SKM-1 (cell line): ENCODE measurements around the gene SSRP1.
A peak's percentile ranks its signal among the peaks of the same experiment; 100 is the strongest.

ENCODE experiments used
- DNase-seq: peaks from one replicate; lab custom pipeline; 2025; ENCODE audit not compliant: unreplicated experiment; lab: John Stamatoyannopoulos, UW

SSRP1 gene

DNA sequence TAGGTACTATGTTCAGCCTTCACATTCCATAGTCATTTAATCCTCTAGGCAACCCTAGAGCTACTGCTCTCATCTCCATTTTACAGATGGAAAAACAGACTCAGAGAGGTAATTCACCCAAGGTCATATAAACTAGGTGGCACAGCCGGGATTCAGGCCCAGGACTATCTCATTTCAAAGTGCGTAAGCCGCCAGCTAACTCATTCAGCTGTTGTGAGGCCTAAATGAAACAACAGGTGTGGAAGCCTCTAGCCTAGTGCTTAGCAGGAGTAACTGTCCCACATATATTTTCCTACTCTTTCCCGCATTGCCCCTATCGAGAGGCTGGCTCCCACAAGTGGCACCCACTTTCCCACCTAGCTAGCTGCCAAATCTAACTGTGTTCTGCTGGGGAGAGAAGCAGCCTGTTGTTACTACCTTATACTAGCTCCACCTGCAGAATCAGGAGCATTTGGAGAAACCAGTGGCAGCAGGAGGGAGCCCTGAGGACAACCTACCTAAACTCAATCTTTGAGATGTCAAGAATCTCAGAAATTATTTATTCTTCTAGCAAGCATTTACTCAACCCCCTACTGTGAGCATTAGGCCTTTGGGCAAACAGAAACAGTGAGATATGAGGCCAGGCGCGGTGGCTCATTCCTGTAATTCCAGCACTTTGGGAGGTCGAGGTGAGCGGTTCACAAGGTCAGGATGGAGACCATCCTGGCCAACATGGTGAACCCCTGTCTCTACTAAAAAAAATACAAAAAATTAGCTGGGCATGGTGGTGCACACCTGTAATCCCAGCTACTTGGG lies 24.4 kb upstream of the SSRP1 start:
- DNase-seq, result no peak

DNA sequence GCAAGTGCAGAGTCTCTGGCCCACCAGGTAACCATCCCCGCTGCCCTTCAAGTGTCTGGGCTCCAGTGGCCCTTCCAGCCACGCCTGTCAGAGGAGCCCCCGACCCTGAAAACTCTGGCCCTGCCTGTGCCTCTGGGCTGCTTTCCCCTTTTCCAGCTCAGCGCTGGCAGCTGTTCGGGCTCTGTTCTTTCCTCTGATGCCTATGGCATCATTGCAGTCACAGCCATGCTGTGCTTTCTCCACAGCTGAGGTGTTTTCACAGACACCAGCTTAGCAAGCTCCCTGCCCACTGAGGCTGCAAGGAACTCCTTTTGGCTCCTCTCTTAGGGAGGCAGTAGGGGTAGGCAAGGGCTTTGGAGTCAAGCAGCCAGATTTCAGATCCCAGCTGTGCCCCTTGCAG lies 23.7 kb upstream of the SSRP1 start:
- DNase-seq, result no peak

DNA sequence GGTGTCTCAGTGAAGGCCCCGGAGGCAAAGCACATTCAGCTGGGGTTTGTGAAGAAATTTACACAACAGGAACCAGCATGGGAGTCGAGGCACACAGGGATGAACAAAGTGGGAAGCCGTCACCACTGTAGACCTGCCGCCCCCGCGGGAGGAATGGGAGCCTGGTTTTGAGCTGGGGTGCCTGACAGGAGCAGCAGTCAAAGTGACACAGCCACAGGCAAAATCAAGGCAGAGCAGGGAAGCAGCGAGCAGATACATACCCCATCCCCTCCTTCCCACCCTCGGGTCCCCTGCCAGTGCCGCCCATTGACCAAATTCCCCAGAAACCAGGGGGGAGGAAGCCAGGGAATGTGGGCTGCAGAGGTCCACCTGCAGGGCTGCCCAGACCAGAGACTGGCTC lies 23.3 kb upstream of the SSRP1 start:
- no peak for DNase-seq

DNA sequence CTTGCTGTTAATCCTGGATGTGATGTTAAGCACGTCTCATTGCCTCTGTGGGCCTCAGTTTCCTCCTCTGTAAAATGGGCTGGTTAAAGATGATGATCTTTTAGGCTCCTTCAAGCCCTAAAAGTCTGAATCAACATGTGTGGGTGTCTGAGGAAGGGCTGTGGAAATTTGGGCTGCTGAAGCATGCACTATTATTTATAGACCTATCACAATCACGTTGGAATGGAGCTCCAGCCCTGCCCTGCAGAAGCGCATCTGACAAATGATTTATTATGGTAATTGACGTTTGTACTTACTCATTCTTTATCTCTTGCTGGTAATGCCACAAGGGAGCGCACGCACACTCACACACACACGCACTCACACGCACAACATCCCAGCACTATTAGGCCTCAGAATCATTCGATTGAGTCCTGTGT lies 22.9 kb upstream of the SSRP1 start:
- DNase-seq, result no peak

DNA sequence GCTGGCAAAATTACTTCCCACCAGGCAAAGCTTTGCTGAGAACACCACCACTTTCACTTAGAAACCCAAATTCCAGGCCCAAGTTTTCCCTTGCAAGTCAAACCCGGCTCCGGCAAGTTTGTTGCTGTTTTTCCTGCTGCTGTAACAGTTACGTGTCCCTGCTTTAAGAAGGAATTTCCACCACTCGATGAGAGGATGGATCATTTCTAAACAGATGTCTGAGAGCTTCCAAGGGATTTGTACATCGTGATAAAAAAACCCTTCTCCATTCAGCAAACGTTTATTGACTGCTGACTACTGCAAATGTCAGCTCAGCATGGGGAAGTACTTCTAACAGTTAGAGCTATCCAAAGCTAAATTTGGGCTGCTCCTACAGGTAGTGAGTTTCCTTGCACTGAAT lies 22.2 kb upstream of the SSRP1 start:
- DNase-seq, result no peak

DNA sequence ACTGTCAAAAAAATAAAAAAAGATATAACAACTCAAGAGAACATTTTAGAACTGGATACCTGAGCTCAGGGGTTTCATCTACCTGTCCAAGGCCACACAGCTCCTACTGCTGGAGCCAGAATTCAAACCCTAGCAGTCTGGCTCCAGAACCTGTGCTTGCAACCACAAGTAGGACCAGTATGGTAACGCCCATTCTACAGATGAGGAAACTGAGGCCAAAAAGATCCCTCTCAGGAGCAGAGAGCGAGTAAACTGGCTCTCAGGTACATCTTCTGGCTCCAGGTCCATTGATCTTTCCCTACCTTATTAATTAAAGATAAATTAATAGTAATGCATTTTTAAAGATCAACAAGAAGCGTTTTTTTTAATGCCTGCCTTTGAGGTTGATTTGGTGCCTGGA lies 21.6 kb upstream of the SSRP1 start:
- no peak for DNase-seq

DNA sequence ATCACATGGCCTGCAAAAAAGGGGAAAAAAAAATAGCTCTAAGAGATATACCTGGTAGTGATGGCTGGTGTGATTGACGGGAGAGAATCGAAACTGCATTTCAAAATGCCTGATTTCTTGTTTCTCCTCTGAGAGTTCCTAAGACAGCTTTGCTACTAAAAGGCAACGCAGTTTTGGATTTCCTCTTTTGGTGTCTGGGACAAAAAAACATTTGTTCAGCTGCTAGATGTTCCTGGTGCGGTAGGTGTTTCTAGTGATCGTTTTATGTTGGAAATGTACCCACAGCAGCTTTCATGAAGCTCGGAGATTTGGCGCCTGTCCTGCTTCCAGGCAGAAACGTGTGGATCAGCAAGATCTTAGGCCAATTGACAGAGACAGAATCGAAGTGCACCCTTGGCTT lies 20.6 kb upstream of the SSRP1 start:
- DNase-seq, result no peak

DNA sequence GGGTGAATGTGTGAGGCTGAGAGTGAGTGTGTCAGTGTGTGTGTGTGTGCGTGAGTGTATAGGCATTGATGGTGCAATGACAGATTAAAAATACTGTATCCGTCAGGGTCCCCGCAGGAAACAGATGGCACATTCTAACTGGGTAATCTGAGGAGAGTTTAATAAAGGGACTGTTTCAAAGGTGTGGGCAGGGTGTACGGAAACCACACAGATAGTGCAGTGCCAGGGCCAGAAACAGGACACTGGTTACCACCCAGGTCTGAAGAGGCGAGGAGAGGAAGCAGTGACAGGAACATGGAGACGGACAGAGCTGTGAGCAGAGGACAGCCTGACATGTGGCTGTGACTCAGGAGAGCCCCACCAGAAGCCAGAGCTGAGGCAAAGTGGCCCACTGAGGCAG lies 19.0 kb upstream of the SSRP1 start:
- DNase-seq, result no peak

DNA sequence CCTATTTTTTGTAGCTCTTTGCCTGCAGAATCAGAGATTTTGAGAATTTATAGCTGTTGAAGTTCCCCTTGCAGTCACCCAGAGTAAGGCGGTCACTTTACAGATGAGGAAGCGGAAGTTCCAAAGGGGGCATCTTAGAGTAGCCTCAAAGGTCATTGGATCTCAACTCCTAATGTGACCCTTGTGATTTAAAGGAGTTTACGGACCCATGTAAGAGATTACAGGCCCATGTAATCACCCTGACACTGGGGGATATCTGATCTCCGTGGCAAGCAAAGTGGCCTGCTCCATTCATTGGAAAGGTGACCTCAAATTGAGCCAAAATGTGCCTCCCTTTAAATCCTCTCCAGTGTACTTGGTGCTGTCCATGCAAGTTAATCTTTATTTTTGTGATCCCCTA lies 18.2 kb upstream of the SSRP1 start:
- no peak for DNase-seq

DNA sequence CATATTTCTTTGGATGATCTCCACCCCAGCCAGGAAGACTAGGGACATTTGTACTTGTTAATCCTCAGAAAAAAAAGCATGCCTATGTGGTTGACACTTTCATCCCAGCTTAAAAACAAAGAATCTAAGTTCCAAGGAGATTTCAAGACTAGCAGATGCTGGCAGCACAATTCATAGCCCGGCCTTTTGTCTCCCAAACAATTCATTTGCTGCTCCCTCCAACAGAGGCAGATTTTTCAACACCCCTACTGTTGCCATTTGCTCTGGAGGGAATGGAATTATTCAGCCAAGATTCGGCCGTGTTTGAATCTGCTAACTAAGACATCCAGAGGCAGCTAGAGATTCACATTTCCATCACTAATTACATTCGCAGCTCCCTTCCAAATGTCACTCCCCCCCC lies 17.8 kb upstream of the SSRP1 start:
- DNase-seq, result no peak

DNA sequence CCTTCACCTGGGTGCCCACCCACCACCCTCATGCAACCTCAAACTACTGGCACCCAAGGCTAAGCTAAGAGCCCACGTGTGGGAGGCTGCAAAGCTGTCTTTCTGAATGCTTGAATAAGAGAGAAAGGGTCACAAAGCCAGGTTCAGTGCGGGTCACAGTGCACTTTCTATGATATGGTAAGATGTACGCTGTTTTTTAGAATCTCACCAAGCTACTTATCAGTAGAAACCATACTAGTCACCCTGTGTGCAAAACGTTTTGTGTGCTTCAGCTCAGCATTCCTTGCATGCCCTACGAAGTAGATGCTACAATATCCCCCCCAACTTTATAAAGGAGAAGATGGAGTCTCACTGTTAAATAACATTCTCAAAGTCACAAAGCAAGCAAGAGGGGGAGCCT lies 17.3 kb upstream of the SSRP1 start:
- DNase-seq, result no peak

DNA sequence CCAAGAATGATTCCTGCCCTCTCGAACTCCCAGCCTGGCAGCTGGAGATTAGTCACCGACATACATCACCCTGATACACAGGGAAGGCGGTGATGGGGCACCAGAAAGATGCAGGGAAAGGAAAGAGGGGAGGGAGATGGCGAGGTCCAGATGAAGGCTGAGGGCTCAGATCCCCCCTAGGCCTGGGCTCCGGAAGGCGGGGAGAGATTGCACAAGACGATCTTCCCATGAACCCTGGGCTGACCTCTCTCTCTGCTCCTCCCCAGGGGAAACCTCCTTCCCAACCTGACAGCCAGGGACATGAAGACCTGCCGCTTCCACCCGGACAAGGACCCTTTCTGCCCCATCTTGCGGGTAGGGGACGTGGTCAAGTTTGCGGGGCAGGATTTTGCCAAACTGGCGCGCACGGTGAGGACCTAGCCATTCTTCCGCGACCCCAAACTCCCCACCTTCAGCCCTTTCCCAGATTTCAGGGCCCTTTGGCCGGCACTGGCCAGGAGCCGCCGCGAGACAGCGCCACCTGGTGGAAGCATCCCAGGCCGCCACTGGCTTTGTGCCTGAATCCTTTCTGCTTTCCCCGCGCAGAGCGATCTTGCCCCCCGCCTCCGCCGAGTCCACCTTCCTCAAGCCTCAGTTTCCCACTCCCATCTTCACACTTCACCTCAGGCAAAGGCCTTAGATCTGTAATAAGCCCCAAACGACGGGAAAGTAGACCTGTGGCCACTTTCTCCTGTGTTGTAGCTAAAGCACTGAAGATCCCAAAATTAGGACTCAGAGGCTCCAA lies 14.0 kb upstream of the SSRP1 start:
- peak; percentile 23 for DNase-seq

DNA sequence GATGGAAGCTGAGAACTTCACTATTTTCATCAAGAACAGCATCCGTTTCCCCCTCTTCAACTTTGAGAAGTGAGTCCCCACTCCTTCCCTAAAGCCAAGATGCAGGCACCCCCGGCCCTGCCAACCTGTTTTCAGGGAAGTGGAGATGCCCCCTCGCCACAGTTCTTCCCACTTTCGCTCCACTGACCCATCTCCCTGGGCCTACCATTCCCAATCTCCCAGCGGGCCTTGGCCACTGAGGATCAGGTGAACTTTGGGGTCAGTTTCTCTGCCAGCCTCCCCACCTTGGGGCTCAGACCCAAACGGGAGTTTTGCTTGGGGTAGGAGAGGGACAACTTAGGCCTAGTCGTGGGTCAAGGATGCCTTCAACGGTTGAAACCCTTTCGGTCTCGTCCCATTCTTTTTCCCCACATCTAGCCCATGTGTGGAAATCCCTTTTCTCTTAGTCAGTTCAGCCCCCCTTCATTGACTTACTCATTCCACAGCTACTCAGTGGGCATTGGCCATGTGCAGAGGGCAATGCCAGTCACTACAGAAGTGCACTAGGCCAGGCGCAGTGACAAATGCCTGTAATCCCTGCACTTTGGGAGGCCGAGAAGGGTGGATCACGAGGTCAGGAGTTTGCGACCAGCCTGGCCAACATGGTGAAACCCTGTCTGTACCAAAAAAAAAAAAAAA lies 13.1 kb upstream of the SSRP1 start:
- DNase-seq, result no peak

DNA sequence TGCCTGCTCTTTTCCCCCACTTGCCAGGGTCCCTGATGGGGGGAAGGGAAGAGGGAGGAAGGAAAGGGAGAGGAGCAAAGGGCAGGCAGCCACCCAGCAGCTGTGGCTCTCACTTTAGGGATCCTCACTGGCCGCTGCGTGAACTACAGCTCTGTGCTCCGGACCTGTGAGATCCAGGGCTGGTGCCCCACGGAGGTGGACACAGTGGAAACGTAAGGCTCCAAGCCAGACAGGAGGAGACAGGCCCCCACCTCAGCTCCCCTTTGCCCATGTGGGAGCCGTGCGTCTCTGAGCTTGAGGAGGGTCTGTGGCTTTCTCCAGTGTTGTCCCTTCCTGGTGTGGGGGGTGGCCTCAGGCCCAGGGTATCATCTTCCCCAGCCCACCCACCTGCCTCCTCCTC lies 12.4 kb upstream of the SSRP1 start:
- no peak for DNase-seq

DNA sequence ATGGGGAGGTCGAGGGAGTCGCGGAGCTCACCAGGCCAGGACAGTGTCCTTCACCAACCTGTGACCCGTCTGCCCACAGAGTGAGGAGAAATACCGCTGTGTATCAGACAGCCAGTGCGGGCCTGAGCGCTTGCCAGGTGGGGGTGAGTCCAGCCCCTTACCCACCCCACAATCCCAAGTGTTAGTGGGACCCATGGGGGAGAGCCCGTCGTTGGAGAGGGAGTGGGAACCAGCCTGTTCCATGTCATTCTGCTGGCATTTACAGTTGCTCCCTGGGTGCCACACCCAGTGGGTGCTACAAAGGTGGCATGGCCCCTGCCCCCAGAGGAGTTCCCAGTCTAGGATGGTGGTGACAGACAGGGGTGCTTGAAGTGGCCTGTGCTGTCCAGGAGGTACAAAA lies 11.6 kb upstream of the SSRP1 start:
- no peak for DNase-seq

DNA sequence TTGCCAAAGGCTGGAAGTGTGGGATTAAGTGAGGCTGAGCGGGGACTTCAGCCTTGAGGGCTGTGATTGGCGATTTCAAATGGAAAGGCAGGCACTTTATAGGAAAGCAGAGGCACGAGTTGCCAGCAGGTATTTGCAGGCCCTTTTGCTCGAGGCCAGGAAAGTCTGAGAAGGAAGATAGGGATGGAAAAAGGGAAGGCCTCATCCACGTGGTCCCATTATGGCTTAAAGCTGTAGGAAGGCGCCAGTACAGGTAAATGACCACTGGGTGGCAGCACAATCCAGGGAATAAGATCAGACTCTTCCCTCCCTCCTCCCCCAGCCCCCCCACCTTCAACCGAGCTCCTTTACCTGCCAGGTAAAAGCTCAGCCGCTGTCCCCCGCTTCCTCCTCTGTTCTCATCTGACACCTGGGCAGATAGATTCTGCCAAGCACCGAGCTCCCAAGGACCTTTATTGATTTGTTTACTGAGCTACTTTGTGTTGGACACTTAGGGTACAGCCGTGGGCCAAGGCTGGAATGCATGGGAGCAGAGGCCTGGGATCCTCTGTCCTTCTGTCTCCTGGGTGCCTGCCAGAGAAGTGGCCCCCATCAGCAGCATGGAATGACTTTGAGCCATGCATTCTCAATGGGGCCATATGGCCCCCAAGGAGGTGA lies 10.0 kb upstream of the SSRP1 start:
- DNase-seq, result peak; percentile 43

DNA sequence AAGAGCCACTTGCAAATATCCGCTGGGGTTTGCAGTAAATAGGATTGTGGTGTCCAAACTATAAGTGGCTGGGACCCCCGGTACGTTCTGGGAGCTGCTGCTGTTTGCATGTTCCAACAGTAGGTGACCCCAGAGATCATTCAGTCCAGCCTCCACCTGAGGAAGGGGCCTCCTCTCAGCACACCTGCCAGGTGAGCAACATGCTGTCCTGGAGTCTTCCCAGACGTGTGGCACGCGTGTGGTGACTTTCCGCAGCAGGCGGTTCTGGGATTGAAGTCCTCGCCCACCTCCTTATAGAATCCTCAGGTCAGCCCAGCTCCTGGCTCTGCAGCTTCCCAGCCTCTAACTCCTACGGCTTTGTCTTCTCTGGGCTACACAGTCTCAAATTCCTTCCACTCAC lies 9.1 kb upstream of the SSRP1 start:
- DNase-seq, result no peak

DNA sequence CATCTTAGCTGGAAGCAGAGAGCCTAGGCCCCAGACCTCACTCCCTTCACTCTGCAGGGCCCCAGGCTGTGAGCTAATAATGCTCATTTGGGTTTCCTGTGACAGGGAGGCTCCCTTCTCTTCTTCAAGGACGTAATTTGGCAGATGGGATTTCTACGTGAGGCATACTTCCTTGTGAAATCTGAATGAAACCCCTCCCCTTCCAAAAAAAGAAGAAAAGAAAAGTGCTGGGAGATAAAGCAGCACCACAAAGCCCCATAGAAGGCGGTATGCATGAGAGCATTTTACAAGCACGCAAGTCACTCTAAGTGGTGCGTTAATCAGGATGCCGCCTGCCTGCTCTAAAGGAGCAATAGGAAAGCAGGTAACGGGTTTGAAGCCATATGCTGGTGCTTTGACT lies 8.1 kb upstream of the SSRP1 start:
- DNase-seq, result no peak

DNA sequence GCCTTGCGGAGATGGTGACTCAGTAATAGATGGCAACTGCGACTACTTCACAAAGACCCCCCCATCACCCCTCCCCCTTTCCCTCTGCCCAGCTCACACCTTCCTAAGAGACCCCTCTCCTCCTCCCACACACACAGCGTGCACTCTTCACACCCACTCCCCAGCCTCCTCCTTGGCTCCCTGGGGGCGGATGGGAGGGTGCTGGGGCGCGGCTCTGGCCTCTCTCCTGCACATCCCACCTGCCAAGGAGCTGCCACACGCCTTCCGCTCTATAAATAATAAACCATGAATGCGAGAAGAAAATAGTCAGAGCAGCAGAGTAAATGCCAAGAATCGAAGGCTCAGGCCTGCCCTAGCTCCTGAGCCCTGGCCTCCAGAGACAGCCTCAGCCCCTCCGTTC lies 7.0 kb upstream of the SSRP1 start:
- no peak for DNase-seq

DNA sequence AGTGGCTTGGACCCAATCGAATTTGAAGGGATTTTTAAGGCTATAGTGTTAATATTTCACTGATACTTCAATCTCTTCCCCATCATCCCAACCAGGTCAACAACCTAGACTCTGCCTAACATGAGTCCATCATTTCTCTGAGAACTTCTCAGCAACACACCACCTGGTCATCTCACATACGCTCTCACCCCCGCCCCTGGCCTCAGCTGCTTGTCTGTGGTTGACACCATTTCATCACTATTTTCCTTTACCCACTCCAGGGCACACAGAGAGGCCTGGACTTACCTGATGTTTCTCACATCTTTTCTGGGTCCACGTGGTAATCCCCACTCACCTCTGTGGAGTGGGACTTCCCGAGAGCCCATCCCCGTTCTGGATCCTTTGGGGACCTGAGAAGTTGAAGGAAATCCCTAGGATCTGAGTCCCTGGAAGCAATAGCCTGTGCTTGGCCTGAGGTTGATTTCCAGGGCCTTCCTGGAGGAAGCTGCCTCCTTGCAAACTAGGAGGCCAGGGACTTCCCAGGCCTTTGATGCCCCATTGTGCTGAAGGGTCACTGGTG lies 5.6 kb upstream of the SSRP1 start:
- DNase-seq, result no peak

DNA sequence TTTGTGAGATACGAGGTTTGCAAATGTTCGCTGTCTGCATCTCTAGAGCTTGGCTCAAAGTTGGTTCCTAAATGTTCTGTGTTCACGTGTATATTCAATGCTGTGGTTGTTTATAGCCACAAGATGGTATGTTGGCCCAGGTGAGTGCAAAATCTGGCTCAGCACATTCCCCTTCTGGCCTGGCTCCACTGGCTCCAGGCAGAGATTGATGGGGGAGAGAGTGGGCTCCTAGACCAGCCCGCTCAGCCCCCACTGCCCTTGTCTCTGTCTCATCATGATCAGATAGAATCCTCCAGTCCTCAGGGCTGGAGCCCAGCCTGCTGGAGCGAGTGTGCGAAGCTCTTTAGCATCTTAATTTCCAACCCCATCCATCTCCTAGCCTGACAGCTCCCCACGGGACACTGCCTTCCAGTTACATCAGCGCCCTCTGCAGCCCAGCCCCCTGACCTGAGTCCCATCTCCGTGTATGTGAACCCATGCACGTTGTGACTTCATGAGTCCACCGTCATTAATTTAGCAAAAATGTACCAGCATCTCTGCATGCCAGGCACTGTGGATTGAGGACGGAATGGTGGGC lies 4.4 kb upstream of the SSRP1 start:
- no peak for DNase-seq
